HL-60 (cell line): ENCODE results near the gene PTPRN.

Source experiments
- DNase-seq, 2 experiments: peaks; one replicate each; pipeline ENCODE4 v3.0.0-alpha.2; 2010 to 2020; ENCODE audit warnings: low read depth in 1 of 2, low spot score in 1 of 2
- H3K27ac ChIP-seq: fragments of 250-450 bp; sonication (Bioruptor Pico); replicated peaks from 2 replicates; pipeline ENCODE4 v1.5.1; 2020; ENCODE audit warnings: mild to moderate bottlenecking, moderate library complexity
- H3K27me3 ChIP-seq: fragments of 250-450 bp; sonication (Bioruptor Pico); 2 replicates; pipeline ENCODE4 v1.5.1; 2021; ENCODE audit warnings: mild to moderate bottlenecking, moderate library complexity; ENCODE audit not compliant: insufficient read depth, poor library complexity, severe bottlenecking
- H3K4me3 ChIP-seq: replicated peaks from 2 replicates; pipeline ENCODE4 v1.5.1; 2011; ENCODE audit warnings: mild to moderate bottlenecking, control low read depth, low read length; ENCODE audit not compliant: insufficient read depth
- GABPA ChIP-seq: IDR thresholded peaks from 2 replicates; pipeline ENCODE4 v1.6.1; 2012; ENCODE audit warnings: low read depth
- POLR2AphosphoS5 ChIP-seq: IDR thresholded peaks from 2 replicates; pipeline ENCODE4 v1.6.1; 2012; ENCODE audit warnings: low read depth
- SPI1 ChIP-seq: IDR thresholded peaks from 2 replicates; pipeline ENCODE4 v1.6.1; 2012; ENCODE audit warnings: low read depth, mild to moderate bottlenecking, borderline replicate concordance
- TF ChIP-seq, protein P1 (sequence below): IDR thresholded peaks from 2 replicates; pipeline ENCODE4 v1.6.1; 2012; ENCODE audit warnings: low read depth; ENCODE audit not compliant: insufficient replicate concordance
- TF ChIP-seq, protein P2 (sequence below): IDR thresholded peaks from one replicate; pipeline ENCODE4 v1.5.1; 2011; ENCODE audit warnings: low read length, control low read depth, inconsistent platforms; ENCODE audit not compliant: insufficient read depth

Gene PTPRN

DNA sequence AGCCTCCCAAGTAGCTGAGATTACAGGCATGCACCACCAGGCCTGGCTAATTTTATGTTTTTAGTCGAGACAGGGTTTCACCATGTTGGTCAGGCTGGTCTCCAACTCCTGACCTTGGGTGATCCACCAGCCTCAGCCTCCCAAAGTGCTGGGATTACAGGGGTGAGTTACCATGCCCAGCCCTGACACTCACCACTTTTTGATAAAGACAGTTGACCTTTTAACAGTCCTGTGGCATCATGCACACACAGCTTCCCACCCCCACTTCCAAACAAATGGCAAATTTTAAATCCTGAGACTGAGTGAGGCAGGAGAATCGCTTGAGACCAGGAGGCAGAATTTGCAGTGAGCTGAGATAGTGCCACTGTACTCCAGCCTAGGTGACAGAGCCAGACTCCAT is 36.2 kb downstream of the PTPRN start:
- DNase-seq: no peak
- H3K4me3 ChIP-seq: no peak overlapping the region
- no peak overlapping the region for H3K27ac ChIP-seq
- TF ChIP-seq POLR2AphosphoS5 (no peak), SPI1 (no peak), GABPA (no peak)
- TF ChIP-seq, protein P1, sequence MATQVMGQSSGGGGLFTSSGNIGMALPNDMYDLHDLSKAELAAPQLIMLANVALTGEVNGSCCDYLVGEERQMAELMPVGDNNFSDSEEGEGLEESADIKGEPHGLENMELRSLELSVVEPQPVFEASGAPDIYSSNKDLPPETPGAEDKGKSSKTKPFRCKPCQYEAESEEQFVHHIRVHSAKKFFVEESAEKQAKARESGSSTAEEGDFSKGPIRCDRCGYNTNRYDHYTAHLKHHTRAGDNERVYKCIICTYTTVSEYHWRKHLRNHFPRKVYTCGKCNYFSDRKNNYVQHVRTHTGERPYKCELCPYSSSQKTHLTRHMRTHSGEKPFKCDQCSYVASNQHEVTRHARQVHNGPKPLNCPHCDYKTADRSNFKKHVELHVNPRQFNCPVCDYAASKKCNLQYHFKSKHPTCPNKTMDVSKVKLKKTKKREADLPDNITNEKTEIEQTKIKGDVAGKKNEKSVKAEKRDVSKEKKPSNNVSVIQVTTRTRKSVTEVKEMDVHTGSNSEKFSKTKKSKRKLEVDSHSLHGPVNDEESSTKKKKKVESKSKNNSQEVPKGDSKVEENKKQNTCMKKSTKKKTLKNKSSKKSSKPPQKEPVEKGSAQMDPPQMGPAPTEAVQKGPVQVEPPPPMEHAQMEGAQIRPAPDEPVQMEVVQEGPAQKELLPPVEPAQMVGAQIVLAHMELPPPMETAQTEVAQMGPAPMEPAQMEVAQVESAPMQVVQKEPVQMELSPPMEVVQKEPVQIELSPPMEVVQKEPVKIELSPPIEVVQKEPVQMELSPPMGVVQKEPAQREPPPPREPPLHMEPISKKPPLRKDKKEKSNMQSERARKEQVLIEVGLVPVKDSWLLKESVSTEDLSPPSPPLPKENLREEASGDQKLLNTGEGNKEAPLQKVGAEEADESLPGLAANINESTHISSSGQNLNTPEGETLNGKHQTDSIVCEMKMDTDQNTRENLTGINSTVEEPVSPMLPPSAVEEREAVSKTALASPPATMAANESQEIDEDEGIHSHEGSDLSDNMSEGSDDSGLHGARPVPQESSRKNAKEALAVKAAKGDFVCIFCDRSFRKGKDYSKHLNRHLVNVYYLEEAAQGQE: no peak
- TF ChIP-seq, protein P2, sequence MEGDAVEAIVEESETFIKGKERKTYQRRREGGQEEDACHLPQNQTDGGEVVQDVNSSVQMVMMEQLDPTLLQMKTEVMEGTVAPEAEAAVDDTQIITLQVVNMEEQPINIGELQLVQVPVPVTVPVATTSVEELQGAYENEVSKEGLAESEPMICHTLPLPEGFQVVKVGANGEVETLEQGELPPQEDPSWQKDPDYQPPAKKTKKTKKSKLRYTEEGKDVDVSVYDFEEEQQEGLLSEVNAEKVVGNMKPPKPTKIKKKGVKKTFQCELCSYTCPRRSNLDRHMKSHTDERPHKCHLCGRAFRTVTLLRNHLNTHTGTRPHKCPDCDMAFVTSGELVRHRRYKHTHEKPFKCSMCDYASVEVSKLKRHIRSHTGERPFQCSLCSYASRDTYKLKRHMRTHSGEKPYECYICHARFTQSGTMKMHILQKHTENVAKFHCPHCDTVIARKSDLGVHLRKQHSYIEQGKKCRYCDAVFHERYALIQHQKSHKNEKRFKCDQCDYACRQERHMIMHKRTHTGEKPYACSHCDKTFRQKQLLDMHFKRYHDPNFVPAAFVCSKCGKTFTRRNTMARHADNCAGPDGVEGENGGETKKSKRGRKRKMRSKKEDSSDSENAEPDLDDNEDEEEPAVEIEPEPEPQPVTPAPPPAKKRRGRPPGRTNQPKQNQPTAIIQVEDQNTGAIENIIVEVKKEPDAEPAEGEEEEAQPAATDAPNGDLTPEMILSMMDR: no peak
- no peaks in the 10 kb centered on the region for H3K27me3 ChIP-seq

DNA sequence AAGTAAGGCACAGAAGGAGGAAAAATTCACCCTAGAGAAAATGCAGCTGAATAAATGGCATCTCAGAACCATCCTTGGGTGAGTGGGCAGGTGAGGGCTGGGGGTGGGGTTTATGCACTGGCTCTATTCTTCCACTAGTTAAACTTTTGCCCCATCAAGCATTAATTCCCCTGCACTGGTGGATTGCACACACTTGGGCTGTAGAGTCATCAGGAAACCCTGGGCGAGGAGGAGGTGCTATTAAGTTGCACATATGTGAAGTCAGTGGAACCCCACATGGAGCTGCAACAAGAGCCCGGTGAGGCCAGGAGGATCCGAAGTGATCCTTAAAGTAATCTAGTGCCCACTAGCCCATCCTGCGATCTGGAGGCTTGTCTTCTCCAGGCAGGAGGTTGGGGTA is 36.8 kb downstream of the PTPRN start:
- TF ChIP-seq POLR2AphosphoS5: no peak
- TF ChIP-seq, protein P1: no peak
- TF ChIP-seq, protein P2: no peak
- TF ChIP-seq GABPA: no peak
- TF ChIP-seq SPI1: no peak
- Histone ChIP-seq H3K27me3 (no peaks in the 10 kb centered on the region), H3K27ac (no peak overlapping the region)

DNA sequence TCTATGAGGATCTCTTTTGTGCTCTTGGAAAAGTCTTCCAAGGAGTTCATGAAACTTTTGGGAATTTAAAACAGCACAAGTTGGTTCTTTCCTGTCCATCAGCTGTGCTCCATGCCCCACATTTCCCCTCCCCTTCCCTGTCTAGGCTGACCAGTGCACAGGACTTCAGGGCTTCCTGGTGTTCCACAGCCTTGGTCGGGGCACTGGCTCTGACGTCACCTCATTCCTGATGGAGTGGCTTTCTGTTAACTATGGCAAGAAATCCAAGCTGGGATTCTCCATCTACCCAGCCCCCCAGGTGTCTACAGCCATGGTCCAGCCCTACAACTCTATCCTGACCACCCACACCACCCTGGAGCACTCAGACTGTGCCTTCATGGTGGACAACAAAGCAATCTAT is 38.2 kb downstream of the PTPRN start:
- H3K4me3 ChIP-seq: no peak overlapping the region
- no peak overlapping the region for H3K27ac ChIP-seq
- no peaks in the 10 kb centered on the region for H3K27me3 ChIP-seq
- TF ChIP-seq SPI1: no peak
- TF ChIP-seq, protein P2: no peak
- no peak for TF ChIP-seq POLR2AphosphoS5
- TF ChIP-seq GABPA: no peak
- TF ChIP-seq, protein P1: no peak
- DNase-seq: no peak

More for the DNA sequence above, 36.8 kb downstream of the PTPRN start:
- H3K4me3 ChIP-seq: no peak overlapping the region
- no peak for DNase-seq
